HEK293 (cell line): ENCODE results near the gene OR51G2.

Source experiments
- CTCF ChIA-PET: fragments of 350-600 bp; formaldehyde crosslinking; extraction: SDS; loops from one replicate; lab custom pipeline; 2021; ENCODE audit warnings: antibody characterized with exemption; lab: Yijun Ruan, JAX
- POLR2A ChIA-PET: fragments of 300-600 bp; formaldehyde crosslinking; extraction: SDS; loops from one replicate; lab custom pipeline; 2020; ENCODE audit warnings: antibody characterized with exemption, inconsistent platforms; lab: Yijun Ruan, JAX
- H3K27ac ChIP-seq: fragments of 200-500 bp; sonication (Bioruptor generic); 2 replicates; pipeline ENCODE4 v1.5.1; 2014; ENCODE audit warnings: low read depth, low read length, control low read depth, inconsistent platforms; ENCODE audit errors: extremely low read depth
- H3K36me3 ChIP-seq, 2 experiments: fragments of 200-500 bp in 1 of 2; sonication (Bioruptor generic) in 1 of 2; 1 replicate in 1 of 2; 2 replicates in 1 of 2; pipeline ENCODE4 v1.5.1; 2014 to 2017; ENCODE audit warnings: inconsistent platforms in 2 of 2, low read length in 2 of 2; ENCODE audit not compliant: control insufficient read depth in 2 of 2, insufficient read depth in 1 of 2
- H3K4me1 ChIP-seq: fragments of 200-500 bp; sonication (Bioruptor generic); 2 replicates; pipeline ENCODE4 v1.5.1; 2014; ENCODE audit warnings: mild to moderate bottlenecking, low read length, inconsistent platforms; ENCODE audit not compliant: control insufficient read depth, insufficient read depth
- H3K4me3 ChIP-seq: 2 replicates; pipeline ENCODE4 v1.5.1; 2011; ENCODE audit warnings: low read depth, mild to moderate bottlenecking, control low read depth, low read length, moderate library complexity
- H3K9me3 ChIP-seq: fragments of 200-500 bp; sonication (Bioruptor generic); 2 replicates; pipeline ENCODE4 v1.5.1; 2014; ENCODE audit warnings: low read depth, low read length, inconsistent platforms; ENCODE audit not compliant: control insufficient read depth, insufficient read depth
- BCL11B ChIP-seq: fragments of 450-650 bp; formaldehyde crosslinking; IDR thresholded peaks from 2 replicates; pipeline ENCODE4 v1.5.1; 2016; ENCODE audit warnings: low read depth, missing biosample characterization, missing genetic modification characterization
- EGR2 ChIP-seq: fragments of 450-650 bp; formaldehyde crosslinking; IDR thresholded peaks from 2 replicates; pipeline ENCODE4 v1.5.1; 2016; ENCODE audit warnings: low read depth, missing biosample characterization, missing genetic modification characterization
- GLIS1 ChIP-seq: fragments of 450-650 bp; formaldehyde crosslinking; IDR thresholded peaks from 2 replicates; pipeline ENCODE4 v1.5.1; 2016; ENCODE audit warnings: missing biosample characterization, missing genetic modification characterization
- KLF10 ChIP-seq: fragments of 450-650 bp; IDR thresholded peaks from 2 replicates; pipeline ENCODE4 v1.5.1; 2018; ENCODE audit warnings: missing biosample characterization, mild to moderate bottlenecking, missing genetic modification characterization
- SCRT2 ChIP-seq: fragments of 450-650 bp; formaldehyde crosslinking; IDR thresholded peaks from 2 replicates; pipeline ENCODE4 v1.5.1; 2016; ENCODE audit warnings: missing biosample characterization, missing genetic modification characterization
- YY2 ChIP-seq: fragments of 450-650 bp; formaldehyde crosslinking; IDR thresholded peaks from 2 replicates; pipeline ENCODE4 v1.5.1; 2016; ENCODE audit warnings: missing biosample characterization, missing genetic modification characterization
- ZBTB21 ChIP-seq: fragments of 450-650 bp; formaldehyde crosslinking; IDR thresholded peaks from 2 replicates; pipeline ENCODE4 v1.5.1; 2017; ENCODE audit warnings: missing biosample characterization, missing genetic modification characterization
- ZBTB7A ChIP-seq: fragments of 450-650 bp; formaldehyde crosslinking; IDR thresholded peaks from 2 replicates; pipeline ENCODE4 v1.5.1; 2016; ENCODE audit warnings: low read depth, missing biosample characterization, missing genetic modification characterization
- ZNF10 ChIP-seq: fragments of 450-650 bp; formaldehyde crosslinking; IDR thresholded peaks from 2 replicates; pipeline ENCODE4 v1.5.1; 2017; ENCODE audit warnings: missing biosample characterization, missing genetic modification characterization
- ZNF184 ChIP-seq: fragments of 450-650 bp; IDR thresholded peaks from 2 replicates; pipeline ENCODE4 v1.5.1; 2018; ENCODE audit warnings: missing biosample characterization, mild to moderate bottlenecking, missing genetic modification characterization
- ZNF19 ChIP-seq: fragments of 450-650 bp; formaldehyde crosslinking; IDR thresholded peaks from 2 replicates; pipeline ENCODE4; 2016; ENCODE audit warnings: missing biosample characterization, missing genetic modification characterization, low read depth
- ZNF433 ChIP-seq: fragments of 450-650 bp; formaldehyde crosslinking; IDR thresholded peaks from 2 replicates; pipeline ENCODE4 v1.5.1; 2016; ENCODE audit warnings: missing biosample characterization, missing genetic modification characterization, low read depth
- ZNF529 ChIP-seq: fragments of 450-650 bp; formaldehyde crosslinking; IDR thresholded peaks from 2 replicates; pipeline ENCODE4 v1.5.1; 2017; ENCODE audit warnings: missing genetic modification characterization, missing biosample characterization; ENCODE audit not compliant: insufficient replicate concordance
- ZNF549 ChIP-seq: fragments of 450-650 bp; IDR thresholded peaks from 2 replicates; pipeline ENCODE4 v1.5.1; 2018; ENCODE audit warnings: missing biosample characterization, missing genetic modification characterization, mild to moderate bottlenecking, inconsistent platforms, moderate library complexity
- ZNF623 ChIP-seq: fragments of 450-650 bp; formaldehyde crosslinking; IDR thresholded peaks from 2 replicates; pipeline ENCODE4 v1.5.1; 2016; ENCODE audit warnings: missing biosample characterization, missing genetic modification characterization
- ZNF629 ChIP-seq: fragments of 450-650 bp; formaldehyde crosslinking; IDR thresholded peaks from 2 replicates; pipeline ENCODE4 v1.5.1; 2017; ENCODE audit warnings: missing biosample characterization, missing genetic modification characterization
- ZNF792 ChIP-seq: fragments of 450-650 bp; formaldehyde crosslinking; IDR thresholded peaks from 2 replicates; pipeline ENCODE4 v1.5.1; 2016; ENCODE audit warnings: missing biosample characterization, missing genetic modification characterization
- ZNF837 ChIP-seq: fragments of 450-650 bp; formaldehyde crosslinking; IDR thresholded peaks from 2 replicates; pipeline ENCODE4 v1.5.1; 2016; ENCODE audit warnings: missing biosample characterization, missing genetic modification characterization
- ZNF843 ChIP-seq: fragments of 450-650 bp; formaldehyde crosslinking; IDR thresholded peaks from 2 replicates; pipeline ENCODE4 v1.5.1; 2016; ENCODE audit warnings: missing biosample characterization, missing genetic modification characterization
- ZSCAN23 ChIP-seq: fragments of 450-650 bp; formaldehyde crosslinking; IDR thresholded peaks from 2 replicates; pipeline ENCODE4 v1.5.1; 2016; ENCODE audit warnings: missing biosample characterization, missing genetic modification characterization
- ZSCAN30 ChIP-seq: fragments of 450-650 bp; IDR thresholded peaks from 2 replicates; pipeline ENCODE4 v1.5.1; 2018; ENCODE audit warnings: missing biosample characterization, mild to moderate bottlenecking, missing genetic modification characterization, moderate library complexity
- TF ChIP-seq, protein P1 (sequence below): fragments of 450-650 bp; formaldehyde crosslinking; conservative IDR thresholded peaks from 2 replicates; pipeline ENCODE4 v1.5.1; 2016; ENCODE audit warnings: low read depth, missing biosample characterization, missing genetic modification characterization
- TF ChIP-seq, protein P2 (sequence below): fragments of 450-650 bp; IDR thresholded peaks from 2 replicates; pipeline ENCODE4 v1.5.1; 2018; ENCODE audit warnings: missing biosample characterization, missing genetic modification characterization
- TF ChIP-seq, protein P3 (sequence below): fragments of 450-650 bp; formaldehyde crosslinking; IDR thresholded peaks from 2 replicates; pipeline ENCODE4 v1.5.1; 2016; ENCODE audit warnings: missing biosample characterization, missing genetic modification characterization
- TF ChIP-seq, protein P4 (sequence below): fragments of 450-650 bp; formaldehyde crosslinking; IDR thresholded peaks from 2 replicates; pipeline ENCODE4 v1.5.1; 2016; ENCODE audit warnings: missing biosample characterization, missing genetic modification characterization
- TF ChIP-seq, protein P5 (sequence below): fragments of 450-650 bp; formaldehyde crosslinking; IDR thresholded peaks from 2 replicates; pipeline ENCODE4 v1.5.1; 2016; ENCODE audit warnings: missing biosample characterization, missing genetic modification characterization
- TF ChIP-seq, protein P6 (sequence below): fragments of 450-650 bp; formaldehyde crosslinking; IDR thresholded peaks from 2 replicates; pipeline ENCODE4 v1.5.1; 2017; ENCODE audit warnings: missing biosample characterization, missing genetic modification characterization

The OR51G2 gene

DNA sequence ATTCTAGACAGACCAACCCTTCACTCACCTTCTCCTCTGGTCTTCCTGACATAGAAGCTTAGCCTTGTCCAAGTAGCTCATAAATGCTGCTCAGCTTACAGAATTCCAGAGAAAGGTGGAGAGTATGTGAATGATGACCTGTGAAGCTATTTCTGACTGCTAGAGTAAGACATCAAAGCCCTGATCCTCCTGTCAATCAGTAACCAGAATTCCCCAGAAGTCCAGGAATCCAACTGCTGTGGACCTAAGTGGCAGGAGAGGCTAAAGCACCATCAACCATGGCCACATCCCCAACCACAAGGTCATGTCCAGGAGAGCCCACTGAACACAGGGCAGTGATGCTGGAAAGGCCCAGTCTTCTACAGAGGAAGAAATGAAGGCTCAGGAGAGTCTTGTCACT lies 2.6 kb downstream of the OR51G2 start (continued):
- TF ChIP-seq, protein P1, sequence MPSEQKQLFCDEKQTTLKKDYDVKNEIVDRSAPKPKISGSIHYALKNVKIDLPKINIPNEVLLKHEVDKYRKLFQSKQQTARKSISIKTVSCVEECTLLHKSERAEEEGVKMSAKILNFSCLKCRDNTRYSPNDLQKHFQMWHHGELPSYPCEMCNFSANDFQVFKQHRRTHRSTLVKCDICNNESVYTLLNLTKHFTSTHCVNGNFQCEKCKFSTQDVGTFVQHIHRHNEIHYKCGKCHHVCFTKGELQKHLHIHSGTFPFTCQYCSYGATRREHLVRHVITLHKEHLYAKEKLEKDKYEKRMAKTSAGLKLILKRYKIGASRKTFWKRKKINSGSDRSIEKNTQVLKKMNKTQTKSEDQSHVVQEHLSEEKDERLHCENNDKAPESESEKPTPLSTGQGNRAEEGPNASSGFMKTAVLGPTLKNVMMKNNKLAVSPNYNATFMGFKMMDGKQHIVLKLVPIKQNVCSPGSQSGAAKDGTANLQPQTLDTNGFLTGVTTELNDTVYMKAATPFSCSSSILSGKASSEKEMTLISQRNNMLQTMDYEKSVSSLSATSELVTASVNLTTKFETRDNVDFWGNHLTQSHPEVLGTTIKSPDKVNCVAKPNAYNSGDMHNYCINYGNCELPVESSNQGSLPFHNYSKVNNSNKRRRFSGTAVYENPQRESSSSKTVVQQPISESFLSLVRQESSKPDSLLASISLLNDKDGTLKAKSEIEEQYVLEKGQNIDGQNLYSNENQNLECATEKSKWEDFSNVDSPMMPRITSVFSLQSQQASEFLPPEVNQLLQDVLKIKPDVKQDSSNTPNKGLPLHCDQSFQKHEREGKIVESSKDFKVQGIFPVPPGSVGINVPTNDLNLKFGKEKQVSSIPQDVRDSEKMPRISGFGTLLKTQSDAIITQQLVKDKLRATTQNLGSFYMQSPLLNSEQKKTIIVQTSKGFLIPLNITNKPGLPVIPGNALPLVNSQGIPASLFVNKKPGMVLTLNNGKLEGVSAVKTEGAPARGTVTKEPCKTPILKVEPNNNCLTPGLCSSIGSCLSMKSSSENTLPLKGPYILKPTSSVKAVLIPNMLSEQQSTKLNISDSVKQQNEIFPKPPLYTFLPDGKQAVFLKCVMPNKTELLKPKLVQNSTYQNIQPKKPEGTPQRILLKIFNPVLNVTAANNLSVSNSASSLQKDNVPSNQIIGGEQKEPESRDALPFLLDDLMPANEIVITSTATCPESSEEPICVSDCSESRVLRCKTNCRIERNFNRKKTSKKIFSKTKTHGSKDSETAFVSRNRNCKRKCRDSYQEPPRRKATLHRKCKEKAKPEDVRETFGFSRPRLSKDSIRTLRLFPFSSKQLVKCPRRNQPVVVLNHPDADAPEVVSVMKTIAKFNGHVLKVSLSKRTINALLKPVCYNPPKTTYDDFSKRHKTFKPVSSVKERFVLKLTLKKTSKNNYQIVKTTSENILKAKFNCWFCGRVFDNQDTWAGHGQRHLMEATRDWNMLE (tag by site-specific recombination), result no peak
- TF ChIP-seq ZSCAN30 (tag by site-specific recombination), result no peak
- TF ChIP-seq ZNF529, result no peak
- no peak for TF ChIP-seq ZNF792
- TF ChIP-seq GLIS1 (tag by site-specific recombination), result no peak
- TF ChIP-seq, protein P2, sequence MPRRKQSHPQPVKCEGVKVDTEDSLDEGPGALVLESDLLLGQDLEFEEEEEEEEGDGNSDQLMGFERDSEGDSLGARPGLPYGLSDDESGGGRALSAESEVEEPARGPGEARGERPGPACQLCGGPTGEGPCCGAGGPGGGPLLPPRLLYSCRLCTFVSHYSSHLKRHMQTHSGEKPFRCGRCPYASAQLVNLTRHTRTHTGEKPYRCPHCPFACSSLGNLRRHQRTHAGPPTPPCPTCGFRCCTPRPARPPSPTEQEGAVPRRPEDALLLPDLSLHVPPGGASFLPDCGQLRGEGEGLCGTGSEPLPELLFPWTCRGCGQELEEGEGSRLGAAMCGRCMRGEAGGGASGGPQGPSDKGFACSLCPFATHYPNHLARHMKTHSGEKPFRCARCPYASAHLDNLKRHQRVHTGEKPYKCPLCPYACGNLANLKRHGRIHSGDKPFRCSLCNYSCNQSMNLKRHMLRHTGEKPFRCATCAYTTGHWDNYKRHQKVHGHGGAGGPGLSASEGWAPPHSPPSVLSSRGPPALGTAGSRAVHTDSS (tag by site-specific recombination), result no peak
- no peak for TF ChIP-seq ZNF19 (tag by site-specific recombination)
- TF ChIP-seq ZNF843 (tag by site-specific recombination), result no peak
- TF ChIP-seq EGR2 (tag by site-specific recombination), result no peak
- no peak for TF ChIP-seq ZNF433
- TF ChIP-seq ZNF629 (tag by site-specific recombination), result no peak
- no peak for TF ChIP-seq ZNF837 (tag by site-specific recombination)
- TF ChIP-seq ZNF10 (tag by site-specific recombination), result no peak

DNA sequence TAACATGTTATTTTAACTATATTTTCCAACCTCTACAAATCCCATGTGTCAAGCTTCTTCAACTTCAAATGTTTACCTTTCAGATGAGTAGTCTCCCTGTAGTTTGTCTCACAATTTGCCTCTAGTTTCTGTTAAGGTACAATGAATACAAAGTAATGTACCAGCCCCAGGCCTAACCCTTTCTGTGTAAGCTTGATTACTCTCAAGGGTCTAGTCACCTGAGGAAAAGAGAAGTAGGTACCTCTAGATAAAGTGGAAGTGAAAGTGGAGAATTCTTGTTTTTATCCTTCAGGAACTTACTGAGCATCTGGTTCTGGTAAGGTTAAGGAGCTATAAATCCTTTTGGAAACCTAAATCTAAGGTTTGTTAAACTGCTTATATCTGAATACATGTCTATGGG lies 15.7 kb downstream of the OR51G2 start, which contains the start of gene OR51A7:
TSS of gene OR51A7 (plus strand) at position 300 of the 400 bp plus-strand sequence. CDS start 3,587 bp downstream, outside the sequence.
- no peak within 1 kb of the TSS for H3K27ac ChIP-seq
- no peaks in the 10 kb centered on the region for H3K36me3 ChIP-seq
- TF ChIP-seq BCL11B (tag by site-specific recombination) (no peak), ZSCAN23 (tag by site-specific recombination) (no peak), YY2 (no peak), ZNF184 (no peak), ZBTB21 (tag by site-specific recombination) (no peak), KLF10 (tag by site-specific recombination) (no peak), ZBTB7A (tag by site-specific recombination) (no peak), ZNF549 (tag by site-specific recombination) (no peak), SCRT2 (tag by site-specific recombination) (no peak), ZNF623 (tag by site-specific recombination) (no peak)
- TF ChIP-seq, protein P3, sequence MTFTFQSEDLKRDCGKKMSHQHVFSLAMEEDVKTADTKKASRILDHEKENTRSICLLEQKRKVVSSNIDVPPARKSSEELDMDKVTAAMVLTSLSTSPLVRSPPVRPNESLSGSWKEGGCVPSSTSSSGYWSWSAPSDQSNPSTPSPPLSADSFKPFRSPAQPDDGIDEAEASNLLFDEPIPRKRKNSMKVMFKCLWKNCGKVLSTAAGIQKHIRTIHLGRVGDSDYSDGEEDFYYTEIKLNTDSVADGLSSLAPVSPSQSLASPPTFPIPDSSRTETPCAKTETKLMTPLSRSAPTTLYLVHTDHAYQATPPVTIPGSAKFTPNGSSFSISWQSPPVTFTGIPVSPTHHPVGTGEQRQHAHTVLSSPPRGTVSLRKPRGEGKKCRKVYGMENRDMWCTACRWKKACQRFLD (tag by site-specific recombination), result no peak
- TF ChIP-seq, protein P4, sequence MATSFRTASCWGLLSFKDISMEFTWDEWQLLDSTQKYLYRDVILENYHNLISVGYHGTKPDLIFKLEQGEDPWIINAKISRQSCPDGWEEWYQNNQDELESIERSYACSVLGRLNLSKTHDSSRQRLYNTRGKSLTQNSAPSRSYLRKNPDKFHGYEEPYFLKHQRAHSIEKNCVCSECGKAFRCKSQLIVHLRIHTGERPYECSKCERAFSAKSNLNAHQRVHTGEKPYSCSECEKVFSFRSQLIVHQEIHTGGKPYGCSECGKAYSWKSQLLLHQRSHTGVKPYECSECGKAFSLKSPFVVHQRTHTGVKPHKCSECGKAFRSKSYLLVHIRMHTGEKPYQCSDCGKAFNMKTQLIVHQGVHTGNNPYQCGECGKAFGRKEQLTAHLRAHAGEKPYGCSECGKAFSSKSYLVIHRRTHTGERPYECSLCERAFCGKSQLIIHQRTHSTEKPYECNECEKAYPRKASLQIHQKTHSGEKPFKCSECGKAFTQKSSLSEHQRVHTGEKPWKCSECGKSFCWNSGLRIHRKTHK (tag by site-specific recombination), result no peak
- TF ChIP-seq, protein P5, sequence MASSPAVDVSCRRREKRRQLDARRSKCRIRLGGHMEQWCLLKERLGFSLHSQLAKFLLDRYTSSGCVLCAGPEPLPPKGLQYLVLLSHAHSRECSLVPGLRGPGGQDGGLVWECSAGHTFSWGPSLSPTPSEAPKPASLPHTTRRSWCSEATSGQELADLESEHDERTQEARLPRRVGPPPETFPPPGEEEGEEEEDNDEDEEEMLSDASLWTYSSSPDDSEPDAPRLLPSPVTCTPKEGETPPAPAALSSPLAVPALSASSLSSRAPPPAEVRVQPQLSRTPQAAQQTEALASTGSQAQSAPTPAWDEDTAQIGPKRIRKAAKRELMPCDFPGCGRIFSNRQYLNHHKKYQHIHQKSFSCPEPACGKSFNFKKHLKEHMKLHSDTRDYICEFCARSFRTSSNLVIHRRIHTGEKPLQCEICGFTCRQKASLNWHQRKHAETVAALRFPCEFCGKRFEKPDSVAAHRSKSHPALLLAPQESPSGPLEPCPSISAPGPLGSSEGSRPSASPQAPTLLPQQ (tag by site-specific recombination), result no peak
- TF ChIP-seq, protein P6, sequence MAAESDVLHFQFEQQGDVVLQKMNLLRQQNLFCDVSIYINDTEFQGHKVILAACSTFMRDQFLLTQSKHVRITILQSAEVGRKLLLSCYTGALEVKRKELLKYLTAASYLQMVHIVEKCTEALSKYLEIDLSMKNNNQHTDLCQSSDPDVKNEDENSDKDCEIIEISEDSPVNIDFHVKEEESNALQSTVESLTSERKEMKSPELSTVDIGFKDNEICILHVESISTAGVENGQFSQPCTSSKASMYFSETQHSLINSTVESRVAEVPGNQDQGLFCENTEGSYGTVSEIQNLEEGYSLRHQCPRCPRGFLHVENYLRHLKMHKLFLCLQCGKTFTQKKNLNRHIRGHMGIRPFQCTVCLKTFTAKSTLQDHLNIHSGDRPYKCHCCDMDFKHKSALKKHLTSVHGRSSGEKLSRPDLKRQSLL (tag by site-specific recombination), result no peak
- no peak within 1 kb of the TSS for H3K4me3 ChIP-seq
- ChIA-PET POLR2A (no interaction called here), CTCF (no interaction called here)
- no peaks in the 10 kb centered on the region for H3K4me1 ChIP-seq
- H3K9me3 ChIP-seq, result no peaks in the 10 kb centered on the region
